Liver (tissue), 9 donors: Measurements from ENCODE around the gene CCDC12. TPM values are rescaled to one million over a fixed set of nuclear protein-coding genes. Genes with fewer than 3 reads are reported as not detected.

Source experiments
- DNase-seq: peaks from one replicate; pipeline ENCODE4 v3.0.0-alpha.2; 2017; ENCODE audit warnings: low spot score
- H3K27ac ChIP-seq, 2 donors: one replicate each; pipeline ENCODE4 v1.7.0; 2013; ENCODE audit warnings: inconsistent platforms in 2 of 2, low read length in 2 of 2, control low read depth in 1 of 2, low read depth in 1 of 2, mild to moderate bottlenecking in 1 of 2
- H3K27me3 ChIP-seq, 4 donors: one replicate each; pipeline versions ENCODE4 v1.6.1 to v1.7.0; 2013; ENCODE audit warnings: low read length in 3 of 4, inconsistent platforms in 1 of 4, mild to moderate bottlenecking in 1 of 4, moderate library complexity in 1 of 4; ENCODE audit not compliant: control insufficient read depth in 4 of 4, insufficient read depth in 4 of 4
- H3K36me3 ChIP-seq, 4 donors: one replicate each; pipeline versions ENCODE4 v1.6.1 to v1.7.0; 2013; ENCODE audit warnings: low read length in 3 of 4, mild to moderate bottlenecking in 3 of 4, low read depth in 1 of 4, moderate library complexity in 1 of 4; ENCODE audit not compliant: control insufficient read depth in 4 of 4, insufficient read depth in 3 of 4
- H3K4me1 ChIP-seq, 4 donors: one replicate each; pipeline versions ENCODE4 v1.6.1 to v1.7.0; 2013; ENCODE audit warnings: low read length in 3 of 4, mild to moderate bottlenecking in 3 of 4, moderate library complexity in 1 of 4; ENCODE audit not compliant: control insufficient read depth in 4 of 4, insufficient read depth in 4 of 4
- H3K4me3 ChIP-seq, 3 donors: one replicate each; pipeline versions ENCODE4 v1.6.1 to v1.7.0; 2013; ENCODE audit warnings: low read length in 3 of 3, control low read depth in 1 of 3, low read depth in 1 of 3, mild to moderate bottlenecking in 1 of 3
- H3K9ac ChIP-seq, 2 donors: one replicate each; pipeline ENCODE4 v1.7.0; 2013; ENCODE audit warnings: low read length in 2 of 2, mild to moderate bottlenecking in 2 of 2, moderate library complexity in 2 of 2, control low read depth in 1 of 2, low read depth in 1 of 2
- H3K9me3 ChIP-seq, 4 donors: one replicate each; pipeline versions ENCODE4 v1.6.1 to v1.7.0; 2013; ENCODE audit warnings: low read length in 3 of 4; ENCODE audit not compliant: control insufficient read depth in 4 of 4
- ATF3 ChIP-seq: IDR thresholded peaks from 2 replicates; pipeline ENCODE4 v1.6.1; 2016; ENCODE audit warnings: antibody characterized with exemption
- CTCF ChIP-seq: fragments of 150-350 bp; IDR thresholded peaks from 2 replicates; pipeline ENCODE4 v1.5.1; 2017; ENCODE audit warnings: improper control_type of control experiment, low read depth, low read length; ENCODE audit not compliant: missing input control
- EGR1 ChIP-seq, 2 donors: IDR thresholded peaks; 2 replicates each; pipeline ENCODE4 v1.6.1; 2016 to 2018; ENCODE audit warnings: antibody characterized with exemption in 2 of 2, low read depth in 2 of 2
- GABPA ChIP-seq, 2 donors: IDR thresholded peaks in 1 of 2; conservative IDR thresholded peaks in 1 of 2; 2 replicates each; pipeline ENCODE4 v1.6.1; 2016; ENCODE audit warnings: antibody characterized with exemption in 2 of 2, mild to moderate bottlenecking in 1 of 2, moderate library complexity in 1 of 2
- HNF4A ChIP-seq, 2 donors: conservative IDR thresholded peaks; 2 replicates each; pipeline ENCODE4 v1.6.1; 2016; ENCODE audit warnings: antibody characterized with exemption in 2 of 2, mild to moderate bottlenecking in 2 of 2
- JUND ChIP-seq, 2 donors: IDR thresholded peaks; 2 replicates each; pipeline ENCODE4 v1.6.1; 2016; ENCODE audit warnings: antibody characterized with exemption in 2 of 2
- MAX ChIP-seq: IDR thresholded peaks from 2 replicates; pipeline ENCODE4 v1.6.1; 2016; ENCODE audit warnings: antibody characterized with exemption
- NR2F2 ChIP-seq: IDR thresholded peaks from 2 replicates; pipeline ENCODE4 v1.6.1; 2016; ENCODE audit warnings: antibody characterized with exemption
- RAD21 ChIP-seq, 2 donors: IDR thresholded peaks; 2 replicates each; pipeline ENCODE4 v1.6.1; 2016; ENCODE audit warnings: antibody characterized with exemption in 2 of 2, mild to moderate bottlenecking in 2 of 2
- REST ChIP-seq: IDR thresholded peaks from 2 replicates; pipeline ENCODE4 v1.6.1; 2016; ENCODE audit warnings: antibody characterized with exemption, mild to moderate bottlenecking
- RXRA ChIP-seq, 2 donors: IDR thresholded peaks; 2 replicates each; pipeline ENCODE4 v1.6.1; 2017 to 2018; ENCODE audit warnings: antibody characterized with exemption in 2 of 2, mild to moderate bottlenecking in 1 of 2
- SP1 ChIP-seq: IDR thresholded peaks from 2 replicates; pipeline ENCODE4 v1.6.1; 2018; ENCODE audit warnings: antibody characterized with exemption, mild to moderate bottlenecking
- YY1 ChIP-seq: IDR thresholded peaks from 2 replicates; pipeline ENCODE4 v1.6.1; 2016; ENCODE audit warnings: antibody characterized with exemption, mild to moderate bottlenecking
- ZBTB33 ChIP-seq: IDR thresholded peaks from 2 replicates; pipeline ENCODE4 v1.6.1; 2016; ENCODE audit warnings: antibody characterized with exemption
- WGBS: extraction: QIAGEN DNeasy Blood & Tissue Kit; methylation state at CpG from one replicate; pipeline ENCODE4 v1.1.7; 2013; 5-methylcytosine and 5-hydroxymethylcytosine counted together
- polyA plus RNA-seq, 2 donors: library from polyadenylated mRNA; stranded (reverse) in 1 of 2; unstranded in 1 of 2; fragments of 200-250 nt in 1 of 2; fragments of >200 nt in 1 of 2; fragmentation: Nextera tagmentation in 1 of 2; extraction: Ambion mirVana in 1 of 2; gene quantifications; one replicate each; pipeline versions ENCODE4 v1.2.1 to v1.2.3, GENCODE V29; 2013 to 2015
- total RNA-seq, 2 donors: library from RNA; depleted of rRNA; stranded (reverse); fragments of >200 nt; gene quantifications; one replicate each; pipeline ENCODE4 v1.2.3, GENCODE V29; 2014
- donor health status: healthy.
- donor health status: healthy.
- donor health status: healthy.
- donor health status: healthy.
- donor health status: healthy.

CCDC12 gene
- total and polyA plus RNA-seq, 4 donors: 8.5 to 35.1 (median 26.6) TPM

- Histone ChIP-seq H3K36me3 (peaks cover 30 to 49% (median 37%) of the 10 kb centered on the region in 4 donors), H3K9me3 (no peaks in the 10 kb centered on the region), H3K27ac (no peak overlapping the region), H3K9ac (no peak overlapping the region), H3K27me3 (no peaks in the 10 kb centered on the region), H3K4me3 (no peak overlapping the region), H3K4me1 (peaks cover 2 to 17% (median 8%) of the 10 kb centered on the region in 4 donors)
- DNase-seq: no peak
- 93% methylated on average over 10 of the region's 10 CpGs for WGBS
- TF ChIP-seq GABPA (IDR thresholded peaks at IDR 0.05 in 1 of 2, conservative IDR thresholded peaks at IDR 0.05 in 1 of 2) (no peak), EGR1 (IDR thresholded peaks at IDR 0.05; ENCODE audit: low read depth in 2 of 2) (no peak), JUND (IDR thresholded peaks at IDR 0.05) (no peak), RXRA (IDR thresholded peaks at IDR 0.05) (no peak), YY1 (no peak), ATF3 (no peak), MAX (no peak), ZBTB33 (no peak), RAD21 (IDR thresholded peaks at IDR 0.05) (no peak), HNF4A (conservative IDR thresholded peaks at IDR 0.05) (no peak), CTCF (no peak), NR2F2 (no peak), SP1 (no peak), REST (no peak)
Measured at GRCh38 chr3:46924921-46925584, 51.5 kb downstream of the CCDC12 start.
